Tibial artery (tissue), 4 donors: ENCODE results near the gene GATB.

Source experiments
- DNase-seq, 2 donors: peaks; one replicate each; pipeline ENCODE4 v3.0.0-alpha.2; 2019
- H3K27ac ChIP-seq, 2 donors: fragments of 200-600 bp; sonication (generic) in 1 of 2; 1 replicate in 1 of 2; 2 replicates in 1 of 2; pipeline ENCODE4 v1.5.1; 2018 to 2019; ENCODE audit warnings: mild to moderate bottlenecking in 1 of 2
- H3K27me3 ChIP-seq, 2 donors: fragments of 200-600 bp; sonication (generic) in 1 of 2; one replicate each; pipeline versions ENCODE4 v1.5.1 to v1.6.0; 2016 to 2019
- H3K36me3 ChIP-seq, 3 donors: fragments of 200-600 bp; sonication (generic) in 2 of 3; one replicate each; pipeline ENCODE4 v1.5.1; 2016 to 2019; ENCODE audit warnings: mild to moderate bottlenecking in 2 of 3
- H3K4me1 ChIP-seq, 4 donors: fragments of 200-600 bp; sonication (generic) in 2 of 4; 1 replicate in 3 of 4; 2 replicates in 1 of 4; pipeline ENCODE4 v1.5.1; 2016 to 2019
- H3K4me3 ChIP-seq, 2 donors: fragments of 200-600 bp; sonication (generic) in 1 of 2; 1 replicate in 1 of 2; 2 replicates in 1 of 2; pipeline ENCODE4 v1.5.1; 2018 to 2019; ENCODE audit warnings: mild to moderate bottlenecking in 2 of 2
- H3K9me3 ChIP-seq, 3 donors: fragments of 200-600 bp; sonication (generic) in 1 of 3; one replicate each; pipeline ENCODE4 v1.5.1; 2016 to 2019
- intact Hi-C: fragments of 100-400 bp; cut with DNase I; formaldehyde crosslinking; loops from one replicate; pipeline ENCODE4 v1.15.0; 2023; ENCODE audit warnings: low total_unique reads
- TF ChIP-seq, protein P1 (sequence below), 2 experiments: fragments of 200-600 bp in 1 of 2; fragments of 450-650 bp in 1 of 2; IDR thresholded peaks; one replicate each; pipeline ENCODE4 v1.5.1; 2017 to 2019; ENCODE audit warnings: antibody characterized with exemption in 2 of 2, mild to moderate bottlenecking in 1 of 2, moderate library complexity in 1 of 2

Gene GATB

DNA sequence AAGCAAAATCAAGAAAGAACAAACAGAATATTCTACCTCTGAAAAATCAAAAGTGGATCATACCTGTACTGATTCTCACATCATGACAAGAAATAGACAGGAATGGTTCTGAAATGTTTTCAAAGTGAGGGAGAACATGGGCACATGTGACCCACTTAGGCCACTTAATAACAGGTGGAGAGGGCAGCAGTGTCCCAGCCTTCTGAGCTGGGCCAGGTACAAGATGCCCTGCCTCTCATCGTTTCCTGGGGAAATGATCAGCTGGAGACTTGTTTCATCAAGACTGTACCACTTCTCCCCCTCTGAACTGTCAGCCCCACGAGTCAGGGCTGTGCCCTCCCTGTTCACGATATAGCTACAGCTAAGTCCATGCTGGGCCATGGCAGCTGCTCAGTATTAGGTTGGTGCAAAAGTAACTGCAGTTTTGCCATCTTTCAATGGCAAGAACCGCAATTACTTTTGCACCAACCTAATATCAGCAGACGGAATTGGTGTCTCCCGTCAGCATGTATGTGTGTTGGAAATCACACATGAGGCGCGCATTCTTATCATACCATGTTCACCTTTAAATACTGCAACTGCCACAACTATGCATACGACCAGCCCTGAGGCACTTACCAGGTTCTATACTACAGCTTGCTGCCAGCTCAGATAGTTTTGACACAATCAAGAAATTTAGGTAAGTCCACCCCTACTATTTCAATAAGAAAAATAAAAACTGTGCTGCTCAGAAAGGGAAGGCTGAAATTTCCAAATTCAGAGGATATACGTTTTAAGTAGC, 71.4 kb downstream of the GATB start:
- DNase-seq: no peak
- TF ChIP-seq, protein P1, sequence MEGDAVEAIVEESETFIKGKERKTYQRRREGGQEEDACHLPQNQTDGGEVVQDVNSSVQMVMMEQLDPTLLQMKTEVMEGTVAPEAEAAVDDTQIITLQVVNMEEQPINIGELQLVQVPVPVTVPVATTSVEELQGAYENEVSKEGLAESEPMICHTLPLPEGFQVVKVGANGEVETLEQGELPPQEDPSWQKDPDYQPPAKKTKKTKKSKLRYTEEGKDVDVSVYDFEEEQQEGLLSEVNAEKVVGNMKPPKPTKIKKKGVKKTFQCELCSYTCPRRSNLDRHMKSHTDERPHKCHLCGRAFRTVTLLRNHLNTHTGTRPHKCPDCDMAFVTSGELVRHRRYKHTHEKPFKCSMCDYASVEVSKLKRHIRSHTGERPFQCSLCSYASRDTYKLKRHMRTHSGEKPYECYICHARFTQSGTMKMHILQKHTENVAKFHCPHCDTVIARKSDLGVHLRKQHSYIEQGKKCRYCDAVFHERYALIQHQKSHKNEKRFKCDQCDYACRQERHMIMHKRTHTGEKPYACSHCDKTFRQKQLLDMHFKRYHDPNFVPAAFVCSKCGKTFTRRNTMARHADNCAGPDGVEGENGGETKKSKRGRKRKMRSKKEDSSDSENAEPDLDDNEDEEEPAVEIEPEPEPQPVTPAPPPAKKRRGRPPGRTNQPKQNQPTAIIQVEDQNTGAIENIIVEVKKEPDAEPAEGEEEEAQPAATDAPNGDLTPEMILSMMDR (IDR thresholded peaks at IDR 0.05): no peak
- Histone ChIP-seq H3K9me3 (no peaks in the 10 kb centered on the region), H3K27me3 (no peaks in the 10 kb centered on the region), H3K27ac (no peak overlapping the region), H3K4me1 (no peaks in the 10 kb centered on the region), H3K36me3 (peaks cover 0 to 22% (median 5%) of the 10 kb centered on the region in 3 donors), H3K4me3 (no peak overlapping the region)
- intact Hi-C loops: no loop called here

DNA sequence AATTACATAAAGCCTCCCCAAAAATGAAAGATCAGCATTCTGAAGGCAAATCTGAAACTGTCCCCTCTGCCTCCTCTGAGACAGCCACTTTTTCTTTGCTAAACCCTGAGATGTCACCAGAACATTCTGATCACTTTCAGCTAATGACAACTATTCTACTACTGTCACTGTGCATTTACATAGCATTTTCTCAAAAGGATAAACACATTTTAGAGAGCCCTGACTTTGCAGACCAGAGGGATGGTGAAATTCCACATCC, 72.1 kb downstream of the GATB start:
- Histone ChIP-seq H3K36me3 (peaks cover 0 to 22% (median 5%) of the 10 kb centered on the region in 3 donors), H3K27me3 (no peaks in the 10 kb centered on the region), H3K27ac (no peak overlapping the region), H3K9me3 (no peaks in the 10 kb centered on the region), H3K4me3 (no peak overlapping the region), H3K4me1 (no peaks in the 10 kb centered on the region)
- intact Hi-C loops: no loop called here
- TF ChIP-seq, protein P1 (IDR thresholded peaks at IDR 0.05): no peak
- no peak for DNase-seq

DNA sequence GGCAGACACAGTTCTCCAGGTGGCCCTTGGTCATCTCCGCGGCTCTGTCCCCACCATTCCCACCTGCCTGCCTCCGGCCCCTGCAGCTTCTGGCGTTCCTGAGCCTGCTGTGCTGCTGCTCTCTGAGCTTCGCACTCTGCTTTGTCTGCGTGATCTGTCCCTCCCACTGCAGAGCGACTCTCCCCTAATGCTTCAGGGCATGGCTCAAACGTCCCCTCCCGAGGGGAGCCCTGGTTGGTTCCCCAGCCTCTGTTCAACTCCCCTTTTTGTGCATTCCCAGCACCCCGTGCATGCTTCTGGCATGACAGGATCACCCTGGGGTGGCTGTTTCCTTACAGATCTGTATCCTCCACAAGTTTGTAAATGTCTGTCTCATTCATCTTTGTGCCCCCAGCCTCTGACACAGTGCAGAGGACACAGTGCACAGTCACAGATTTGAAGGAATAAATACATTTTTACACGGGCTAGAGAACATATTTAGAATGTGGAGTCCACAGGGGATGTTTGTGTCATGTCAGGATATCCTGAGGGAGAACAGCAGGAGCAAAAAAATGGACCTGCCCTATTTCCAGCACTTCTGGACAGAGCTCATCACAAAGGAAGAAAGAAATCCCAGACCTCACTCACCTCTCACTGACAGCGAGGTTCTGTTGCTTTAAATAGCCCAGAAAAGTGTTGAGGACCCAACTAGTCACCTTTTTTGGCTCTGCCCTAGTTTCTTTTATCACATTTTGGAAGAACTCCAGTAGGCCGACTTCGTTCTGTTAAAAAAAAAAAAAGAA, 72.6 kb downstream of the GATB start:
- Histone ChIP-seq H3K4me3 (no peak overlapping the region), H3K9me3 (no peaks in the 10 kb centered on the region), H3K36me3 (peaks cover 0 to 23% (median 5%) of the 10 kb centered on the region in 3 donors), H3K27me3 (no peaks in the 10 kb centered on the region), H3K27ac (no peak overlapping the region), H3K4me1 (no peaks in the 10 kb centered on the region)
- TF ChIP-seq, protein P1 (IDR thresholded peaks at IDR 0.05): no peak
- no peak for DNase-seq
- intact Hi-C loops: no loop called here

DNA sequence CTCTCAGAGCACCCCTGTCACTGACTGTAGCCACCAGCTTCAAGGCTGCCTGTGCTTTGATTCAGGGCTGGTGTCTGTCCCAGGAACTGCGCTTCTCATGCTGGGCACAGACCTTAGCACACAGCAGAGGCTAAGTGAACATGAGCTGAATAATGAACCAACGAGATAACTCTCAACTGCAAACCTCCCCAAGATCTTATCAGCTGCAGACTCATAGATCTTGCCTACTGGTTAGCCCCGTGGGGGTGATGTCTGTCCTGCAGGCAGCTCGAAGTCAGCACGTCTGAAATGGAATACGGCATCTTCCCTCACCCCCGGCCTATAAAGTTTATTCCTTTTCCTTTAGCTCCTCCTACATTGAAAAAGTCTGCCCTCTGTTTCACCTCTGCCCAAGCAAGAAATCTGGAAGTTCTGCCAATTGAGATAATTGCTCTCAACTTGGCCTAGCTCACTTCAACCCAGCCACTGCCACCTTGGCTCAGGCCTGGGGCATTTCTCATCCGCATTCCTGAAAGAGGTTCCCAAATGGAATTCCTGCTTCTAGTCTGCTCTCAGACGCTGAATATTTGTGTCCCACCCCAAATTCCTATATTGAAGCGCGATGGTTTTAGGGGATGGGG, 73.7 kb downstream of the GATB start:
- no peak overlapping the region for H3K27ac ChIP-seq
- no peaks in the 10 kb centered on the region for H3K4me1 ChIP-seq
- H3K27me3 ChIP-seq: no peaks in the 10 kb centered on the region
- TF ChIP-seq, protein P1 (IDR thresholded peaks at IDR 0.05): no peak
- peaks cover 0 to 22% (median 9%) of the 10 kb centered on the region in 3 donors for H3K36me3 ChIP-seq
- no peaks in the 10 kb centered on the region for H3K9me3 ChIP-seq
- no peak for DNase-seq
- intact Hi-C loops: no loop called here
- H3K4me3 ChIP-seq: no peak overlapping the region

DNA sequence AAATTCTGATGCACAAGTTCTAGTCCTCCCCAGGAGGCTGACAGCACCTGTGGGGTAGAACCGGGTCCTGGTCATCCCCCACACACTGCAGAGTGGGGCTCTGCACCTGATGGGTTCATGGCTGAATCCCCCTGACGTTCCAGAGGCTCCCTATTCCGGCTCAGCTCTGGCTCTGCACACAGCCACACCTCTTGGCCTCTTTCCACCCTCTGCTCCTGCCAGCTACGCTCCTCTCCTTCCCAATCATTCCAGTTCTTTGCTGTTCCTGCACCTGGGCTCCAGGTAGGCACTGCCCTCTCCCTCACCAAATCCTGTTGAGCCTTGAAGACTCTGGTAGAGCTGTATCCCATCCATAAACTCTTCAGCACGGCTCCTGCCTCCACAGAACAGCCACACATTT, 75.5 kb downstream of the GATB start:
- H3K9me3 ChIP-seq: no peaks in the 10 kb centered on the region
- H3K4me1 ChIP-seq: no peaks in the 10 kb centered on the region
- H3K36me3 ChIP-seq: peaks cover 0 to 30% (median 11%) of the 10 kb centered on the region in 3 donors
- intact Hi-C loops: no loop called here
- H3K4me3 ChIP-seq: no peak overlapping the region
- no peak for DNase-seq
- H3K27ac ChIP-seq: no peak overlapping the region
- no peaks in the 10 kb centered on the region for H3K27me3 ChIP-seq
- TF ChIP-seq, protein P1 (IDR thresholded peaks at IDR 0.05): no peak
